ENCODE data around the gene PWWP2B.
A peak's percentile ranks its signal among the peaks of the same experiment; 100 is the strongest.
"Not testable (repeated sequence)": the region's sequence is repeated elsewhere in the genome, so short reads cannot be mapped to it uniquely, and the experiment has no call there.

Gene PWWP2B

DNA sequence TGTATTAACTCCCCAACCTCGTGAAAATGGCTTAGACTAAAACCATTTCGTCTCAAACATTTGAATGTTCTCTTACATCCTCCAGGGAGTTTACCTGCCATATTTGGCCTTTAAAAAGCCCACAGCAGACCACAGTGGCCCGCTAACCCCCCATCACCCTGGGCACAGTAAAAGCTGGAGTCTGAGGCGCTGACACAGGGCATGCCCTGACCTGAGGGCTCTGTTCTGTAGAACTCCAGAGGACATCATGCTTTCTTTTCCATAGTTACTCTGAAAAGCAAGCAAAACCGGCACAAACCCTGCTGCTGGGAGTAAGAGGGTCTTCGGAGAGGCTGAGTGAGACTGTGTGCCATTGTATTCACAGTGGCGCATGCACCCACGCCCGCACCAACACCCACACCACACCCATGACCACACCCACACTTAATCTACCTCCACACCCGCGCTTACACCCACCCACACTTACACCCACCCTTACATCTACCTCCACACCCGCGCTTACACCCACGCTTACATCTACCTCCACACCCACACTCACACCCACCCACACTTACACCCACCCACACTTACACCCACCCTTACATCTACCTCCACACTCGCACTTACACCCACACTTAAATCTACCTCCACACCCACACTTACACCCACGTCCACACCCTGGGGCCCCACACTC lies 32.9 kb upstream of the PWWP2B start:
- no peak for DNase-seq (ENCODE audit: low spot score)

DNA sequence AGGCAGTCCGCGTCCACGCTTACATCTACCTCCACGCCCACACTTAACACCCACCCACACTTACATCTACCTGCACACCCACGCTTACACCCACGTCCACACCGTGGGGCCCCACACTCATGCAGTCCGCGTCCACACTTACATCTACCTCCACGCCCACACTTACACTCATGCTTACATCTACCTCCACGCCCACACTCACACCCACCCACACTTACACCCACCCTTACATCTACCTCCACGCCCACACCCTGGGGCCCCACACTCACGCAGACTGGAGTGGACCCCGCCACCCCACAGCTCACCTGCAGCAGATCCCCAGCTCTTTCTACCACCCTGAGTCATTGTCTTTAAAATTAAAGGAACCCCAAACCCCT lies 32.4 kb upstream of the PWWP2B start:
- DNase-seq (ENCODE audit: low spot score), result no peak

DNA sequence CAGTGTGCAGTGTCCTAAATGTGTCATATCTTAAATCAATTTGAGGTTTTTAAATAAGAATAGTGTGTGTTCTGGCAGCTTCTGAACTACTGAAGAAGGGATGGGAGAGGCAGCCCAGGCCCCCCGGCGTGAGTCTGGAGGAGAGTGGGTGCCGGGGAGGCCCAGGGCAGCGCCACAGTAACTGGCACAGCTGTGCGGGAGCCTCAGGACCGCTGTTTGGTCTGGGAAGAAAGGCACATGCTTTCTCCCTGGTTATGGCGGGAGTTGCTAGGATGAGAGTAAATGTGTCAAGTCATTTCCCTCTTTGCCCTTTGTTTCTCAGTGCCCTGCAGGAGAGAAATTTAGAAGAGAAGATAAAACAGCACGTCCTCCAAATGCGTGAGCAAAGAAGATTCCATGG lies 31.9 kb upstream of the PWWP2B start:
- no peak for DNase-seq (ENCODE audit: low spot score)

DNA sequence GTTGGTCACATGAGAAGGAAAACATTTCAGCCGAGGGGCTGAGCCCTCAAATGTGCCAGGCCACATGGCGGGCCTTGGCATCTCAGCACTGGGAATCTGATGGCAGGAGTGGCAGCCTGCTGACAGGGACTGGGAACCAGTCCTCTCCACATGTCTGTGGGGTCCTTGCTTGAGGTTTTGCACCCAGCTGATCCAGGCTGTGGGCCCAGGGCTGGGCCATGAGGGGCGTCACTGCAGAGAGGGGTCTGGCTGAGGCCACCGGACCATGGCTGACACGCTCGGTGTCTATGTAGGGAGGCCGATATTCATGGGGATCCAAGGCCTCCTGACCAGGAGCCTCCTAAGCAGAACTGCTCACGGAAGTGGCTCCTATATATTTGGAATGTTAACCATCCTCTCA lies 31.0 kb upstream of the PWWP2B start:
- DNase-seq (ENCODE audit: low spot score), result no peak

DNA sequence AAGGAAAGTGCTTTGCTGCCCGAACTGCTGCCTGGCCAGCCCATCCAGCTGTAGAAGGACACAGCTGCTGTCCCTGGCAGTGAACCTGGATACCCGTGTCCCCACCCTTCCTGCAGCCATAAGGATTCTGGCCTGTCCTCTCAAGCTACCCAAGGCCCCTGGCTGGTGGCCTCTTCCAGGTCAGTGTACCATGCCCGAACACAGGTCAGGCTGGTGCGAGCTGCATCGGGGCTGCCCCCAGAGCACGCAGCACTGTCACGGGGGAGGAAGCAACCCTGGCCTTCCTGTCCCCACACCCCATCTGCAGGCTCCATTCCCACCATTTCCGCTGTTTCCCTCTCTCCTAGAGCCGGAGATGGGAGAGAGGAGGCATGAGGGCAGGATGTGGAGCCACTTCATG lies 30.5 kb upstream of the PWWP2B start:
- DNase-seq (ENCODE audit: low spot score), result no peak

DNA sequence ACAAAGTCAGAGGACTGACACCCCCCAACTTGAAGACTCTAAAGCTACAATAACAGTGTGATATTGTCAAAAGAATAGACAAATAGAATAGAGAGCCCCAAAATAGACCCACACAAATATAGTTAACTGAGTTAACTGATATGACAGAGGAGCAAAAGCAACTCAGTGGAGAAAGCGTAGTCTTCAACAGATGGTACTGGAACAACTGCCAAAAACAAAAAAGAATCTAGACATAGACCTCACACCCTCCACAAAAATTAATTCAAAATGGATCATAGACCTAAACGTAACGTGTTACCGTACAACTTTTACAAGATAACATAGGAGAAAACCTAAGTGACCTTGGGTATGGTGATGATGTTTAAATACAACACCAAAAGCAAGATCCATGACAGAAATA lies 28.6 kb upstream of the PWWP2B start:
- DNase-seq (ENCODE audit: low spot score), result no peak

DNA sequence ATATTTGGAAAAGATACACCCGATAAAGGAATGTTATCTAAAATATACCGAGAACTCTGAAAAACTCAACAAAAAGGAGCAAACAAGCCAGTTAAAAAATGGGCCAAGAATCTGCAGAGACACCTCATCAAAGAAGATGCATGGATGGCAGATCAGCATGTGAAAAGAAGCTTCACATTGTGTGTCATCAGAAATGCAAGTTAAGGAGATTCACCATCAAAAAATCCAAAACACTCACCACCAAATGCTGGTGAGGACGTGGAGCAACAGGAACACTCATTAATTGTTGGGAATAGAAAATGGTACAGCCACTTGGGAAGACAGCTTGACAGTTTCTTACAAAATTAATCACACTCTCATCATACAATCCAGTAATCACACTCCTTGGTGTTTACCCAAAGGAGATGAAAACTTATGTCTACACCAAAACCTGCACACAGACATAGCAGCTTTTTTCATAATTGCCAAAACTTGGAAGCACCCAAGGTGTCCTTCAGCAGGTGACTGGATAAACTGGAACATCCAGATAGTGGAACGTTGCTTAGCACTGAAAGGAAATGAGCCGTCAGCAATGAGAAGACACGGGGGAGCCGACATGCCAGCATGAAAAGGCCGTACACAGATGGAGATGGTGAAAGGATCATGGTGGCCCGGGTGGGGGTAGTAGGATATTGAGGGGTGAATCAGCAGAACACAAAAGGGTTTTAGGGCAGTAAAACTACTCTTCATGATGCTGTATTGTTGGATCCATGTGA lies 27.9 kb upstream of the PWWP2B start:
- no peak for DNase-seq (ENCODE audit: low spot score)

DNA sequence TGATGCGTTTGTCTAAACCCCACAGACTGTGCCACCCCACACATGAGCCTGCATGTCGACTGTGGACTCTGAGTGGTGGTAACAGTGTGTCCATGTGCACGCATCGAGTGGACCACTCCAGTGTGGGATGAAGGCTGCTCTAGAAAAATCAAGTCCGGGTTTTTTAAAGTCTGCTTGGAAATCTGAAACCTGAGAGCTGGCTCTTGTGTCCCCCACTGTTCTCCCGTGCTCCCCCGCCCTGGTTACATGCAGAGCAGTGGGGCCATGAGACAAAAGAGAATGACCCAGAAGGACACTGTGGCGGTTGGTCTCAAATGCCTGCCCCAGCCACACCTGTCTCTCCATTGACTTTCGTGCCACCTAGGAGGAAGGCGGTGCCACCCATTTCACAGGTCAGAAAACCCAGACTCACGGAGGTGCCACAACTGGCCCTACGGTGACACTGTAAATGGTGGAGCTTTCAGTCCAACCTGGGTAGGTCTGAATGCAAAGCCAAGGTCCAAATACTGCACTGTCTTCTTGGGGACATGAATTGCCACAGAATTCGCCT lies 27.3 kb upstream of the PWWP2B start:
- DNase-seq (ENCODE audit: low spot score), result no peak

DNA sequence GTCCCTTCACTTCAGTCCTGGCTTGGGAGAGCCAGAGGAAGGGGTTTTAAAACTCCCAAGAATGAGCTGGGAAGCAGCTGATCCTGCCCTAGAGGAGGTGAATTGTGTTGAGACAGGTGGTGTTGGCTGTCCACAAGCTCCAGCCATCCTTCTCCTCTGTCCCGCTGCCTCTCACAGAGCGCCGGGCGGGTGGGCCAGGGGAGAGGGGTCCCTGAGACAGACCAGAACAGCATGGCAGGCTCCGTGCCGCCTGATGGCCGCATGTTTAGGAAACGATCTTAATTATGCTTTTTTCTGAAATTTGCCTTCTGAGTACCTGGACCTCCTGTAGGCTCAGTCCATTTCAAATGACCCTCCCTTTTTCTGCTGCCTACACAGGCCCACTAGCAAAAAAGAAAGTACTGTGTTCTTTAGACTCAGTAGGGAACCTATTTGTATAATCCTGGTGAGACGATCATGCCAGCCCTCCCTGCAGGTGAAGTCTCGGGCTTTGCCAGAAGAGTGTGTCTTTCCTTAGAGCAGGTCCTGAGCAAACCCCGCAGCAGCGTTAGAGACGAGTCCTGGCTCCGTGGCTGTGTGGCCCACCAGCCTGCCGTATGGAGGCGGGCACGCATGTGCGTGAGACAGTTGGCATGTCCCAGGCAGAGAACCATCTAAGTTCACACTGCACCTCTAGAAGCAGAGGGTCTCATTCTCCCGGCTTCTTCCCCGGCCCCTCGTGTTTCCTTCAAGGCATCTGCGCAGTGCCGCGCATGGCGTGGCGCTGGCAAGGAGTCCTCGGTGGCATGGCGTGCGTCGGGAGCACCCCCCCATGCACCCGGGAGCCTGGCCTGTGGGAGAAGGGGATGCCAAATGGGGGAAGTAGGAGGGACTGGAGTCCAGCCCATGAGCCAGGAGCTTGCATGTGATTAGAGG lies 26.3 kb upstream of the PWWP2B start:
- DNase-seq (ENCODE audit: low spot score), result no peak

DNA sequence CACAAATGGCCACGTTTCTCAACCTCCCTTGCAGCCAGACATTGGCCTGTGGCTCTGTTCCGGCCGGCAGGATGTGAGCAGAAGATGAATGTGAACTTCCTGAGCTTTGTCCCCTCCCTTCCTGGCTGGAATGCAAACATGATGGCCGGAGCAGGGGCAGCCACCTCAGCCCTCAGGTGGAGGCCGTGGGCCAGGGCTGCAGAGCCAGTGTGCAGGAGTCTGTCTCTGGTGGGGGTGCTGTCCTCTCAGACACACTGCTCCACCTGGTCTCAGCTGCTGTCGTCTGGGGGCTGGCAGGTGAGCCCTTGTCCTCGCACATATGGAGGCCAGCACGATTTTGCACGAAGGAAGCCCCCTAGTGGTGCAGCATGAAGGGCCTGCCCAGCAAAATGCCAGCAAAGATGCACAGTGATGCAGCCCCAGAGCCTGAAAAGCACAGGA lies 25.3 kb upstream of the PWWP2B start:
- DNase-seq (ENCODE audit: low spot score), result peak; percentile 56

DNA sequence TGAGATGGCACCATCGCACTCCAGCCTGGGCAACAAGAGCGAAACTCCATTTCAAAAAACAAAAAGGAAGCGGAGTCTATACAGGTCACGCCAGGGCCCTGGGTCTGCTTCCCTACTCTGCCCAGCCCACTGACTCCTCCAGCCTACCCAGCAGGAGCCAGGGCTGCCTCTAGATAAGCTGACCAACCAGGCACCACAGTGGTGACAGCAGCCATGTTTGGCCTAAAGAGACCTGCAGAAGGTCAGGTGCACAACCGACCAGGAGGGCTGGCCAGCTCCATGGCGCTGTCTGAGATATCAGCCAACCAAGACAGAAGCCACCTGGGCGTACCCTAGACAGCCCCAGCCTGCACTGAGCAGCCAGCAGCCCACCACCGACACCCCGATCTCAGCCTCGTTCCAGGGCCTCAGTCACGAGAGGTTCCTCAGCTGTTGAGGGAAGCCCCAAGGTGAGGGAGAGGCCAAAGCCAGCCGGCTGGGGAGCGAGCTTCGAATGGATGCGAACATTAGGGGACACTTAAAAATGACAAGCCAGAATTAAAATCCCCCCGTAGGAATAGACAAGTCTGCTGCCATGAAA lies 24.4 kb upstream of the PWWP2B start:
- DNase-seq (ENCODE audit: low spot score), result no peak

DNA sequence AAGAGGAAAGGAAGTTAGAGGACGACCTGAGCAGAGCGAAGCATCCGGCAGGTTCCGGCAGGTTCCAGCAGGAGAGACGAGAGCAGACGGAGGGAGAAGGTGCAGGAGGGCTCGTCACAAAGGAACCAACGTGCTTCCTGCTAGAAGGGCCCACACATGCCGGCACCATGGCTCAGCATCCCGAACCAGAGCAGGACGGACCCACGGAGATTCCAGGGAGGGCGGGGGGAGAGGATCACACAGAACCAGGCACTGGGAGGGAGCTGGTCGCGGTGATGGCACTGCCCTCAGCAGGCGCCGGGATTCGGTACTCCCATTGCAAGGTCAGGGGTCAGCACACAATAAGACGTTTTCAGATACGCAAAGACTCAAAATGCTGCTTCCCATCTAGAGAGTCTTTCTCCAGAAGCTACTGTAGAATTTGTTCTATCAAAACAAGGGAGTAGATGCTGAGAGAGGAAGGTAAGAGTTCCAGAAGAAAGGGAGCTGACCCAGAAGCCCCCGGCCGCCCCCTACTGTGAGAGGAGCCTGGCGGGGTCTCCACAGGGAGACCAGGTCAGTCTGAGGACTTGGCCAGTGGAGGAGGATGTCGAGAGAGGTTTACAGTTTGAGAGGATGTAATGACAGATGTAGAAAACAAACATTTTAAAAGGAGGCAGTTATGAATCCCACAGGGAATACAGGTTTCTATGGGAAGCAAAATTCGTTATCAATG lies 23.6 kb upstream of the PWWP2B start:
- DNase-seq (ENCODE audit: low spot score), result no peak

DNA sequence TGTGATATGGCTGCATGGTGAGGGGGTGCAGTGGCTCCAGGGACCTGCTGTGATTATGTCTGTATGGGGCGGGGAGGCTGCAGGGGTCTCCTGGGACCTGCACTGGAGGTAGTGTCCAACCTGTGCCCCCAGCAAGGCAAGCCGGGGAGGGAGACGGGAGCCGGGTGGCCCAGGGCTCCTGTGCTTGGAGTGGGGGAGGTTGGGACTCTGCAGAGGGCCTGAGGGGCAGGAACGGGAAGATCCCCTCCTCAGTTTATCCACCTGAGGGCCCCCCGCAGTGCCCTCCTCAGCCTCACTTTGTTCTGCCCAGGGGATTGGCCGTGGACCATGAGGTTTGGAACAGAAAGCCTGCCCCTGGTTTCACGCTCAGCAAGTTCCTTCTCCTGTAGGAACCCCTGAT lies 22.8 kb upstream of the PWWP2B start:
- no peak for DNase-seq (ENCODE audit: low spot score)

DNA sequence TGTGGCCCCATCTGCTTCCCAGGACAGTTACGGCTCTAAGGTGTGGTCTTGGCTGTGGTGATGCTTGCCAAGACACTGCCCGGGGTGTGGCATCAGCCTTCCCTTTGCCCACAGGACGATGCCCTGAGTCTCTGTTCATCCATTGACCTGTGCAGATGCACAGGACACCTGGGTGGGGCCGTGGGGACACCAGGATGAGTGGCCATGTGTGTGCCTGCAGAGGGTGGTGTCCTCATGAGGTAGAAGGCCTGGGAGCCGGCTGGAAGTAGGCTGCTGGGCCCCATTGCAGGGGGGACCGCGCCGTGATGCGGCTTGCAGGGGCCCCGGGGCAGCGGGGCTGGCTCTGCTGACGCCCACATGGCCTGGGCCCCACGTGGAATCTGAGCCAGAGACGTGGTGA lies 22.4 kb upstream of the PWWP2B start:
- no peak for DNase-seq (ENCODE audit: low spot score)

DNA sequence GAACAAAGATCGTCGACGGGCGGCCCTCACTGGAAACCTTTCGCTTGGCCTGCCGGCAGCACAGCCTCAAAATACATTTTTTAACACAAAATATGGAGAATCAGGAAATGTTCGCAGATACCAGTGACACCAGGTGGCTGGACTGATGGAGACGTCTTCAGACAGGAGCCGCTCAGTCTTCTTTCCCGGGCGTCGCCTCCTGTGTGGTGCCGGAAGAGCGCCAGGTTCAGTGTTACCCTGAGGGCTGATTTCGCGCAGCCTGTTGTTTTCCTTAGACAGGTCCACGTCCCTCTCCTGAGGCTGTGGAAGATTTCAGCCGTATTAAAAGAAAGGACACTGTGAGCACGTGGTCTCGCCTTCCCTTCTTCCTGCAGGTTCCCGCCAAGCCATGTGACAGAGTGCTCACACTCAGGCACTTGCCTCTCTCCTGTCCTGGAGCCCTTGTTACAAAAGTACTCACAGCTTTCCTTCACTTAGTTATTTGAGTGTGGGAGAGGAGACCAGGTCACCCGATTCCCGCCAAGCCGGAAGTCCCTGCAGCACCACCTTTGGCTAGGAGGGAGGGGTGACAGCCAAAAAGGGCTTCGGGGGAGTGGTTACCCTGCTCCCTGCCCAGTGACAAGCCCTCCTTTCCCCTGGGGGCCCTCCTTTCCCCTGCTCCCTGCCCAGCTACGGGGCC lies 21.7 kb upstream of the PWWP2B start:
- no peak for DNase-seq (ENCODE audit: low spot score)

DNA sequence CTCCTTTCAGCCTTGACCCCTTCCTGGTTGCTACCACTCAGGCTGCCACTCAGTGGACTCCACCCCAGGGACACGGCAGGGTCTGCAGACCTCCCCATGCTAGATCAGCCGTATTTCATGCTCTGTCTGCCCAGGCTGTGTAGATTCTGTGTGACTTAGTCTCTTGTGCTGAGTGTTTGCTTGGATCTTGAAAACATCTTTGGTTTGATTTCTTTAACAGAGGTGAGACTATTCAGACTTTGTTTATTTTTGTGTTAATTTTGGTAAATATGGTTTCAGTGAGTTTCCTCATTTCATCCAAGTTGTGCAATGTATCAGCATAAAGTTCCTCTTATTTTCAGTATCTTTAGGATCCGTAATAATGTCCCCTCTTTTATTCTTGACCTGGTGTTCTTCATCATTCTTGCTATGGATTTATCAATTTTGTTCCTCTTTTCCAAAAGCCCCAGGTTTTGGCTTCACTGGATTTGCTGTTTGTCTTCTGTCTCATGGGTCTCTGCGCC lies 21.2 kb upstream of the PWWP2B start:
- no peak for DNase-seq (ENCODE audit: low spot score)

DNA sequence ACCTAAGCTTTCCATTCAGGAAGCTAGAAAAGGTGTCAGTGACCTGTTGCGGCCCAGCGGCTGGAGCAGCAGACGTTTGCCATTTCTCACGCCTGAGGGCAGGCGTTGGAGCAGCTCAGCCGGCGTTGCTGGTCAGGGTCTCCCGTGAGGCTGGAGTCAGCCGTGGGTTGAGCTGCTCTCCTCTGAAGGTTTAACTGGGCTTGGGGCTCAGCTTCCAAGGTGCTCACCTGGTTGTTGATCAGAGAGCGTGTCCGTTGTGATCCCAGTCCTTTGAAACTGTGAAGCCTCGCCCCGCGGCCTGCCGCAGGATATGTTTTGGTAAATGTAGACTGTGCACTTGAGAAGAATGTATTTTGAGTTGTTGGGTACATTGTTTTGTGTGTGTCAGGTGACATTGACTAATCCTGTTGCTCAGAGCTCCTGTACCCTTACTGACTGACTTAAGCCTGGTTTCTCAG lies 20.6 kb upstream of the PWWP2B start:
- DNase-seq (ENCODE audit: low spot score), result no peak

DNA sequence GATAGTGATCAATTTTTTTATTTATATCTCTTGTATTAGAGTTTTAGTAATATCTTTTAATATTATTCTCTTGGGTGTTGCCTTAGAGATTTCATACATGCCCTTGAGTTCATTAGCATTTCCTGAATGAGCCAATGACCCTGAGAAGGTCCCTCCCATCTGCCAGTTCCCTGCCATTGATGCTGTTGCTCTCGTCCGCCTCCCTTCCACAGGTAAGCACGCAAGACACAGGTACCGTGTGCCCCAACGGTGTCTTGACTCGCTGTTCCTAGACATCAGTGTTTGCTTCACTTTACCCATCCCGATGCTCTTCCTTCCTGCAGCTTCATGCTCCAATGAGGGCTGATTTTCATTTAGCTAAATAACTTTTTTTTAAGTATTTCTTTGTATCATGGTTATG lies 19.7 kb upstream of the PWWP2B start:
- DNase-seq (ENCODE audit: low spot score), result no peak

DNA sequence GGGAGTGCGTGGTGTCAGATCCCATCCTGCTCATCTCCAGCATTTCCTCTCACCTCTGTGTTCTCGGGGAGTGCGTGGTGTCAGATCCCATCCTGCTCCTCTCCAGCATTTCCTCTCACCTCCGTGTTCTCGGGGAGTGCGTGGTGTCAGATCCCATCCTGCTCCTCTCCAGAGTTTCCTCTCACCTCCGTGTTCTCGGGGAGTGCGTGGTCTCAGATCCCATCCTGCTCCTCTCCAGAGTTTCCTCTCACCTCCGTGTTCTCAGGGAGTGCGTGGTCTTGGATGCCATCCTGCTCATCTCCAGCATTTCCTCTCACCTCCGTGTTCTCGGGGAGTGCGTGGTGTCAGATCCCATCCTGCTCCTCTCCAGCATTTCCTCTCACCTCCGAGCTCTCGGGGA lies 18.0 kb upstream of the PWWP2B start:
- DNase-seq (ENCODE audit: low spot score), result not testable (repeated sequence)

DNA sequence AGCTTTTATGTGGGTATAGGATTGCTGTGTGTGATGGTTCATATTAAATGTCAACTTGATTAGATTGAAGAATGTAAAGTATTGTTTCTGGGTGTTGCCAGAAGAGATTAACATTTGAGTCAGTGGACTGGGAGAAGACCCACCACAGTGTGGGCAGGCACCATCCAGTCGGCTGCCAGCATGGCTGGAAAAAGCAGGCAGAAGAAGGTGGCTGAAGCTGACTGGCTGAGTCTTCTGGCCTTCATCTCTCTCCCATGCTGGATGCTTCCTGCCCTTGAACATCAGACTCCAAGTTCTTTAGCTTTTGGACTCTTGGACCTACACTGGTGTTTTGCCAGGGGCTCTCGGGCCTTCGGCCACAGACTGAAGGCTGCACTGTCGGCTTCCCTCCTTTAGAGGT lies 16.0 kb upstream of the PWWP2B start:
- not testable (repeated sequence) for DNase-seq (ENCODE audit: low spot score)

DNA sequence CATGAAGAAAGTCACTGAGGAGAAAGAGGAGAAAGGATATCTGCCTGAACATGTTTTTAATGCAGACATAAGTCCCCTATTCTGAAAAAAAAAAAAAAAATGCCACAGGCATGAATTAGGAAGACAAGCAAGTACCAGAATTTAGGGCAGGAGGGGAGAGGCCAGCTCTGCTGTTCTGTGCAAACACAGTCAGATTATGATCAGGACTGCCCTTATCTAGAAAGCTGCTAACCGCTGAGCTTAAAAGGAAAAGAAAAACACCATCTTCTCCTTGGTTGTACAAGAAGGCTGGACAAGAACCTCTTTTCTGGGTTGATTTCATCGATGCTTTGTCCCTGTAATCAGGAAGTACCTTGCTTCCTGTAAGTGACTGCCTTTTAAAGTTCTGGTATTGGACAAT lies 15.3 kb upstream of the PWWP2B start:
- DNase-seq (ENCODE audit: low spot score), result no peak

Measured in NAMALWA (cell line).